PFSK-1 (cell line): Measurements from ENCODE around the gene PIAS4.
A peak's percentile ranks its signal among the peaks of the same experiment; 100 is the strongest.

Experiments used
- POLR2AphosphoS5 ChIP-seq: IDR thresholded peaks from 2 replicates; pipeline ENCODE4 v1.6.1; 2012; ENCODE audit warnings: low read depth, mild to moderate bottlenecking, control low read depth, low read length, moderate library complexity
- SIN3A ChIP-seq: IDR thresholded peaks from 2 replicates; pipeline ENCODE4 v1.6.1; 2012; ENCODE audit warnings: mild to moderate bottlenecking, low read length, moderate library complexity, borderline replicate concordance; ENCODE audit not compliant: insufficient read depth
- TF ChIP-seq, protein P1 (sequence below), 2 experiments: IDR thresholded peaks; 2 replicates each; pipeline versions ENCODE4 v1.6.1 to v1.8.0; 2011 to 2012; ENCODE audit warnings: low read depth in 2 of 2, low read length in 2 of 2, control low read depth in 1 of 2, inconsistent platforms in 1 of 2, mild to moderate bottlenecking in 1 of 2, moderate library complexity in 1 of 2; ENCODE audit not compliant: insufficient read depth in 1 of 2

DNA sequence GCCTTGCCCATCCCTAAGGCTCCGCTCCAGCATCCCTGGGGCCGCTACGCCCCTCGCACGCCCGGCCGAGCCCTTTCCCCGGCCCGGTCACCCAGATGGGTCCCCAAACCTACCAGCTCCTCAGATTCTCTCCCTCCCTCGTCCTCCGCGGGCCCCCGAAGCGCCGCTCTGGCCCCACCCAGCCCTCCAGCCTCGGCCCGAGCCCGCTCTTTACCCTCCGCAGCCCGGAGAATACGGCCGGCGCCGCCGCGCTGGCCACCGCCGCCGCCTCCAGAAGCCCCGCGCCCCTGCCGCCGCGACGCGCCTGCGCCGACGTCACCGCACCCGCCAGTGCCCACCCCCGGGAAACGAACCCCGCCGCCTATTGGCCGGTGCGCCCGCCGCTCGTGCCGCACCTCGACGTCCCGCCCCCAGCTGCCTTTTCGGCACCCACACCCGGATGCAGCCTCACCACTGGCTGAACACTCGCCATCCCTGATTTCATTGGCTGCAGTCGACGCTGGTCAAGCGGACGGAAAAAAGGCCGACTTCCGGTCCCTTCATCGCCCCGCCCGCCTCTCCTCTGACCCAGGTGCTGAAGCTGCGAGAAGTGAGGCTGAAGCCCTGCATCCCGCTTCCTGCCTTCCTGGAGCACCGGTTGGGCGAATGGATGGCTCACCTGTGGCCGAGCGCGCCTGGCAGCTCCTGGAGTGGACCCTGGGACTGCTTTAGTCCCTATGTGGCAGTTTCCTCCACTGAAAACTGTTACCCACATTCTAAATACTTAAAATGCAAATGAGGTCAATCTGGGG, 36.5 kb upstream of the PIAS4 start, which contains the start of gene DAPK3:
- TF ChIP-seq, protein P1, sequence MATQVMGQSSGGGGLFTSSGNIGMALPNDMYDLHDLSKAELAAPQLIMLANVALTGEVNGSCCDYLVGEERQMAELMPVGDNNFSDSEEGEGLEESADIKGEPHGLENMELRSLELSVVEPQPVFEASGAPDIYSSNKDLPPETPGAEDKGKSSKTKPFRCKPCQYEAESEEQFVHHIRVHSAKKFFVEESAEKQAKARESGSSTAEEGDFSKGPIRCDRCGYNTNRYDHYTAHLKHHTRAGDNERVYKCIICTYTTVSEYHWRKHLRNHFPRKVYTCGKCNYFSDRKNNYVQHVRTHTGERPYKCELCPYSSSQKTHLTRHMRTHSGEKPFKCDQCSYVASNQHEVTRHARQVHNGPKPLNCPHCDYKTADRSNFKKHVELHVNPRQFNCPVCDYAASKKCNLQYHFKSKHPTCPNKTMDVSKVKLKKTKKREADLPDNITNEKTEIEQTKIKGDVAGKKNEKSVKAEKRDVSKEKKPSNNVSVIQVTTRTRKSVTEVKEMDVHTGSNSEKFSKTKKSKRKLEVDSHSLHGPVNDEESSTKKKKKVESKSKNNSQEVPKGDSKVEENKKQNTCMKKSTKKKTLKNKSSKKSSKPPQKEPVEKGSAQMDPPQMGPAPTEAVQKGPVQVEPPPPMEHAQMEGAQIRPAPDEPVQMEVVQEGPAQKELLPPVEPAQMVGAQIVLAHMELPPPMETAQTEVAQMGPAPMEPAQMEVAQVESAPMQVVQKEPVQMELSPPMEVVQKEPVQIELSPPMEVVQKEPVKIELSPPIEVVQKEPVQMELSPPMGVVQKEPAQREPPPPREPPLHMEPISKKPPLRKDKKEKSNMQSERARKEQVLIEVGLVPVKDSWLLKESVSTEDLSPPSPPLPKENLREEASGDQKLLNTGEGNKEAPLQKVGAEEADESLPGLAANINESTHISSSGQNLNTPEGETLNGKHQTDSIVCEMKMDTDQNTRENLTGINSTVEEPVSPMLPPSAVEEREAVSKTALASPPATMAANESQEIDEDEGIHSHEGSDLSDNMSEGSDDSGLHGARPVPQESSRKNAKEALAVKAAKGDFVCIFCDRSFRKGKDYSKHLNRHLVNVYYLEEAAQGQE (IDR thresholded peaks at IDR 0.05; ENCODE audit: insufficient read depth in 1 of 2, low read depth in 2 of 2, low read length in 2 of 2): peak; percentile 90 to 94
- TF ChIP-seq SIN3A (no peak), POLR2AphosphoS5 (peak; percentile 65; the same call in 1 of the 2 replicates)
